Smooth muscle cell of the coronary artery (primary cell): ENCODE data around the gene PSPN. TPM values are rescaled to one million over a fixed set of nuclear protein-coding genes. Genes with fewer than 3 reads are reported as not detected.

Source experiments
- total RNA-seq: library from RNA; depleted of rRNA; stranded (reverse); fragments of >200 nt; gene quantifications from 2 replicates; pipeline ENCODE4 v1.2.3, GENCODE V29; 2014; ENCODE audit warnings: low replicate concordance

The PSPN gene
- total RNA-seq: 0.53 and 0.70 TPM in 2 replicates

GRCh38 chr19:6375411-6376010, at the start of gene PSPN:
Gene PSPN, minus strand, starts transcription at chr19:6375933. Its CDS starts 84 bp downstream, at chr19:6375849.

GRCh38 chr19:6424195-6424938, 48.6 kb upstream of the PSPN start, which contains the start of gene KHSRP:
Gene KHSRP, minus strand, starts transcription at chr19:6424811. Its CDS starts 110 bp downstream, at chr19:6424701.

GRCh38 chr19:6393074-6393982, 17.6 kb upstream of the PSPN start, which contains the start of gene GTF2F1:
Gene GTF2F1, minus strand, starts transcription at chr19:6393164. Its CDS starts 169 bp downstream, at chr19:6392995.

GRCh38 chr19:6372594-6373095, 3.1 kb downstream of the PSPN start, which contains the start of gene ALKBH7:
Gene ALKBH7, plus strand, starts transcription at chr19:6372794. Its CDS starts 27 bp downstream, at chr19:6372821.

GRCh38 chr19:6333439-6333838, 42.3 kb downstream of the PSPN start, which contains the start of gene ACER1:
Gene ACER1, minus strand, starts transcription at chr19:6333612. Its CDS starts 61 bp downstream, at chr19:6333551.

Other genes with a start within 250 kb of the PSPN start
- 0.12 TPM in 1 of 2 replicates, not detected in the other for gene ACSBG2, start 240.3 kb downstream of the PSPN start, total RNA-seq
- gene MLLT1, start 96.0 kb downstream of the PSPN start, total RNA-seq: 2.3 and 8.2 TPM in 2 replicates
- not detected in 2 replicates for gene ACER1, start 42.3 kb downstream of the PSPN start, total RNA-seq
- gene CLPP, start 14.4 kb downstream of the PSPN start, total RNA-seq: 59.2 and 66.5 TPM in 2 replicates
- 9.6 and 38.3 TPM in 2 replicates for gene ALKBH7, start 3.1 kb downstream of the PSPN start, total RNA-seq
- 62.5 and 108 TPM in 2 replicates for gene GTF2F1, start 17.2 kb upstream of the PSPN start, total RNA-seq
- gene KHSRP, start 48.9 kb upstream of the PSPN start, total RNA-seq: 41.1 and 85.6 TPM in 2 replicates
- gene SLC25A41, start 57.8 kb upstream of the PSPN start, total RNA-seq: 0.23 TPM in 1 of 2 replicates, not detected in the other
- 20.9 and 22.3 TPM in 2 replicates for gene SLC25A23, start 83.9 kb upstream of the PSPN start, total RNA-seq
- gene CRB3, start 88.3 kb upstream of the PSPN start, total RNA-seq: 0.08 TPM in 1 of 2 replicates, not detected in the other
- not detected in 2 replicates for gene DENND1C, start 105.9 kb upstream of the PSPN start, total RNA-seq
- gene TUBB4A, start 126.4 kb upstream of the PSPN start, total RNA-seq: not detected in 2 replicates
- under 0.01 and 0.30 TPM in 2 replicates for gene TNFSF9, start 155.1 kb upstream of the PSPN start, total RNA-seq
- gene CD70, start 215.2 kb upstream of the PSPN start, total RNA-seq: not detected in 2 replicates